K562 (cell line): ENCODE measurements around the gene PPP4R1. TPM values are rescaled to one million over a fixed set of nuclear protein-coding genes. Genes with fewer than 3 reads are reported as not detected.

Experiments
- SAFB2 ChIP-seq: fragments of 200-400 bp; formaldehyde crosslinking; IDR thresholded peaks from 2 replicates; pipeline ENCODE4 v1.6.1; 2018; ENCODE audit warnings: borderline replicate concordance, low read length, low read depth, moderate library complexity; ENCODE audit not compliant: severe bottlenecking
- ZBTB40 ChIP-seq, 2 experiments: fragments of 450-650 bp in 1 of 2; sonication (generic) in 1 of 2; formaldehyde crosslinking in 1 of 2; IDR thresholded peaks; 2 replicates each; pipeline versions ENCODE4 v1.7.1 to v1.9.0; 2016 to 2022; ENCODE audit warnings: inconsistent platforms in 1 of 2, mild to moderate bottlenecking in 1 of 2, missing genetic modification reagents in 1 of 2
- ZBTB43 ChIP-seq: sonication (generic); formaldehyde crosslinking; IDR thresholded peaks from 2 replicates; pipeline ENCODE4 v1.8.0; 2023; ENCODE audit warnings: mild to moderate bottlenecking, missing genetic modification reagents
- ZNF280B ChIP-seq: fragments of 250-450 bp; sonication (Bioruptor Pico); IDR thresholded peaks from 2 replicates; pipeline ENCODE4 v1.5.1; 2021; ENCODE audit warnings: mild to moderate bottlenecking
- polyA plus RNA-seq, 8 experiments: library from polyadenylated mRNA; depleted of rRNA in 4 of 8; stranded (reverse) in 5 of 8; unstranded in 3 of 8; fragments of >200 nt; fragmentation: Nextera tagmentation in 2 of 8; fragmentation: Illumina TruSeq in 1 of 8; extraction: Ambion mirVana in 2 of 8; extraction: Trizol in 1 of 8; gene quantifications; 2 replicates each; pipeline versions ENCODE4 v1.2.1 to v1.2.3, GENCODE V29; 2011 to 2014; ENCODE audit warnings: inconsistent platforms in 1 of 8, missing spikeins in 1 of 8
- total RNA-seq, 7 experiments: library from RNA; depleted of rRNA in 6 of 7; stranded (reverse); fragments of >200 nt in 6 of 7; fragmentation: Illumina TruSeq in 2 of 7; extraction: Trizol in 2 of 7; gene quantifications; 2 replicates each; pipeline versions ENCODE4 v1.2.1 to v1.2.3, GENCODE V29; 2011 to 2021; ENCODE audit warnings: low replicate concordance in 1 of 7

PPP4R1 gene
- total and polyA plus RNA-seq, 9 of the 15 experiments (the other 6 are each of a cell fraction or from before 2014, with no cell fraction given), result 23.5 to 136 (median 84.5) TPM

GRCh38 chr18:9517869-9518268 lies 96.5 kb downstream of the PPP4R1 start (continued):
- TF ChIP-seq ZBTB40 (IDR thresholded peaks at IDR 0.05), result no peak
- TF ChIP-seq ZBTB40 (CRISPR knock-in tag; IDR thresholded peaks at IDR 0.05), result no peak
- TF ChIP-seq ZBTB43 (CRISPR knock-in tag), result no peak
- no peak for TF ChIP-seq ZNF280B
- no peak for TF ChIP-seq SAFB2
